K562 (cell line): ENCODE measurements around the gene ATP13A2. TPM values are rescaled to one million over a fixed set of nuclear protein-coding genes. Genes with fewer than 3 reads are reported as not detected.

Source experiments
- ATAC-seq: fragments of 200-7000 bp; cut with Tn5 transposase; 3 replicates; pipeline ENCODE4 v1.9.1; 2020; ENCODE audit warnings: moderate library complexity
- BruUV-seq: library from RNA; stranded (reverse); fragments of 400-500 nt; replicated peaks from 2 replicates; lab custom pipeline; 2021; lab: Mats Ljungman, UMichigan
- CTCF ChIA-PET: fragments of 300-600 bp; formaldehyde crosslinking; extraction: SDS; loops from one replicate; lab custom pipeline; 2021; ENCODE audit warnings: low intra/inter-chr PET ratio; lab: Yijun Ruan, JAX
- POLR2A ChIA-PET: fragments of 300-600, 350-650 bp; sonication (Branson Sonifier 250); formaldehyde crosslinking; extraction: SDS; loops from one replicate; lab custom pipeline; 2021; ENCODE audit warnings: antibody characterized with exemption, inconsistent platforms; lab: Yijun Ruan, JAX
- DNase-seq, 4 experiments: peaks; one replicate each; pipeline versions ENCODE4 v3.0.0 to v3.0.0-alpha.2; 2011 to 2018; ENCODE audit warnings: low spot score in 3 of 4, mixed read lengths in 3 of 4; ENCODE audit errors: extremely low read depth in 1 of 4
- FAIRE-seq: peaks from 2 replicates; lab custom pipeline; 2011; peaks lifted over from hg19 to GRCh38; lab: Jason Lieb, UNC
- H2AFZ ChIP-seq: 2 replicates; pipeline ENCODE4 v1.6.0; 2011; ENCODE audit warnings: low read depth, low read length, control low read depth, inconsistent platforms
- H3K27ac ChIP-seq: fragments of 200-600 bp; 3 replicates; pipeline ENCODE4 v1.8.0; 2011; ENCODE audit warnings: low read depth, mild to moderate bottlenecking, control low read depth, inconsistent platforms, low read length, moderate library complexity, mixed read lengths; ENCODE audit errors: extremely low read depth
- H3K27me3 ChIP-seq, 2 experiments: fragments of 300-600 bp in 1 of 2; 2 replicates in 1 of 2; 3 replicates in 1 of 2; pipeline versions ENCODE4 v1.6.0 to v1.8.0; 2011; ENCODE audit warnings: inconsistent platforms in 2 of 2, low read length in 2 of 2, mild to moderate bottlenecking in 1 of 2, mixed read lengths in 1 of 2, moderate library complexity in 1 of 2; ENCODE audit not compliant: control insufficient read depth in 2 of 2, insufficient read depth in 2 of 2
- H3K36me3 ChIP-seq: fragments of 300-600 bp; 3 replicates; pipeline ENCODE4 v1.8.0; 2011; ENCODE audit warnings: mild to moderate bottlenecking, low read length, inconsistent platforms; ENCODE audit not compliant: control insufficient read depth, insufficient read depth
- H3K4me1 ChIP-seq, 2 experiments: fragments of 200-600 bp in 1 of 2; replicated peaks in 1 of 2; 2 replicates in 1 of 2; 3 replicates in 1 of 2; pipeline versions ENCODE4 v1.5.1 to v1.8.0; 2011; ENCODE audit warnings: inconsistent platforms in 2 of 2, low read length in 2 of 2, mild to moderate bottlenecking in 1 of 2, mixed read lengths in 1 of 2, moderate library complexity in 1 of 2; ENCODE audit not compliant: control insufficient read depth in 2 of 2, insufficient read depth in 2 of 2
- H3K4me2 ChIP-seq: 2 replicates; pipeline ENCODE4 v1.6.1; 2011; ENCODE audit warnings: low read length, control low read depth, inconsistent platforms, mixed read lengths; ENCODE audit not compliant: insufficient read depth
- H3K4me3 ChIP-seq: fragments of 200-600 bp; sonication (generic), shearing (Covaris generic); 2 replicates; pipeline ENCODE4 v1.5.1; 2016; ENCODE audit warnings: control low read depth, inconsistent platforms
- H3K79me2 ChIP-seq: fragments of 200-600 bp; 3 replicates; pipeline ENCODE4 v1.8.0; 2011; ENCODE audit warnings: low read length, inconsistent platforms; ENCODE audit not compliant: control insufficient read depth, insufficient read depth
- H3K9ac ChIP-seq, 2 experiments: 2 replicates each; pipeline versions ENCODE4 v1.6.0 to v1.6.1; 2011; ENCODE audit warnings: low read depth in 2 of 2, low read length in 2 of 2, control low read depth in 1 of 2, inconsistent platforms in 1 of 2, mild to moderate bottlenecking in 1 of 2, mixed read lengths in 1 of 2; ENCODE audit not compliant: insufficient read depth in 1 of 2
- H3K9me1 ChIP-seq: one replicate; pipeline ENCODE4 v1.6.0; 2011; ENCODE audit warnings: inconsistent platforms, mild to moderate bottlenecking, low read length, moderate library complexity; ENCODE audit not compliant: control insufficient read depth, insufficient read depth
- H3K9me3 ChIP-seq: replicated peaks from 2 replicates; pipeline ENCODE4 v1.5.1; 2011; ENCODE audit warnings: low read depth, low read length, inconsistent platforms; ENCODE audit not compliant: control insufficient read depth, insufficient read depth
- H4K20me1 ChIP-seq: replicated peaks from 2 replicates; pipeline ENCODE4 v1.6.1; 2011; ENCODE audit warnings: low read length, inconsistent platforms, mixed read lengths; ENCODE audit not compliant: control insufficient read depth, insufficient read depth
- FOSL1 ChIP-seq: fragments of 200-800 bp; sonication (Bioruptor generic); conservative IDR thresholded peaks from 2 replicates; pipeline ENCODE4 v1.6.1; 2016; ENCODE audit warnings: missing genetic modification characterization, missing compliant biosample characterization
- NELFE ChIP-seq: IDR thresholded peaks from 2 replicates; pipeline ENCODE4 v1.6.1; 2011; ENCODE audit warnings: mild to moderate bottlenecking; ENCODE audit not compliant: insufficient read depth, insufficient read length
- SMAD1 ChIP-seq: fragments of 150-350 bp; IDR thresholded peaks from 2 replicates; pipeline ENCODE4 v1.6.1; 2014; ENCODE audit warnings: low read length, low read depth; ENCODE audit not compliant: partially characterized antibody
- SP2 ChIP-seq: IDR thresholded peaks from 2 replicates; pipeline ENCODE4 v1.6.1; 2011; ENCODE audit warnings: mild to moderate bottlenecking, low read depth, low read length, moderate library complexity; ENCODE audit not compliant: poor library complexity, severe bottlenecking; ENCODE audit errors: extremely low read depth
- WGBS: fragments of 100-300 bp; shearing (Covaris generic); methylation state at CpG from one replicate; pipeline ENCODE4 v1.1.6; 2016; ENCODE audit warnings: low coverage, mixed read lengths; ENCODE audit not compliant: insufficient coverage; ENCODE audit errors: missing lambda C conversion rate; 5-methylcytosine and 5-hydroxymethylcytosine counted together
- in situ Hi-C: fragments of 300-500 bp; cut with MboI; formaldehyde crosslinking; loops from 4 replicates; pipeline ENCODE4 v1.15.0; 2018; ENCODE audit warnings: inconsistent platforms, mixed read lengths
- intact Hi-C: fragments of 100-400 bp; cut with micrococcal nuclease; formaldehyde crosslinking; loops from 2 replicates; pipeline ENCODE4 v1.14.2; 2022
- polyA plus RNA-seq, 8 experiments: library from polyadenylated mRNA; depleted of rRNA in 4 of 8; stranded (reverse) in 5 of 8; unstranded in 3 of 8; fragments of >200 nt; fragmentation: Nextera tagmentation in 2 of 8; fragmentation: Illumina TruSeq in 1 of 8; extraction: Ambion mirVana in 2 of 8; extraction: Trizol in 1 of 8; gene quantifications; 2 replicates each; pipeline versions ENCODE4 v1.2.1 to v1.2.3, GENCODE V29; 2011 to 2014; ENCODE audit warnings: inconsistent platforms in 1 of 8, missing spikeins in 1 of 8
- total RNA-seq, 7 experiments: library from RNA; depleted of rRNA in 6 of 7; stranded (reverse); fragments of >200 nt in 6 of 7; fragmentation: Illumina TruSeq in 2 of 7; extraction: Trizol in 2 of 7; gene quantifications; 2 replicates each; pipeline versions ENCODE4 v1.2.1 to v1.2.3, GENCODE V29; 2011 to 2021; ENCODE audit warnings: low replicate concordance in 1 of 7
- TF ChIP-seq, protein P1 (sequence below): fragments of 450-650 bp; IDR thresholded peaks from 2 replicates; pipeline ENCODE4 v1.7.0; 2016; ENCODE audit warnings: borderline replicate concordance
- TF ChIP-seq, protein P2 (sequence below): fragments of 450-650 bp; formaldehyde crosslinking; IDR thresholded peaks from 2 replicates; pipeline ENCODE4 v1.4.0; 2020; ENCODE audit warnings: mild to moderate bottlenecking, moderate library complexity
- TF ChIP-seq, protein P3 (sequence below), 2 experiments: fragments of 450-650 bp; IDR thresholded peaks; 2 replicates each; pipeline ENCODE4 v1.6.1; 2016; ENCODE audit warnings: mild to moderate bottlenecking in 2 of 2, borderline replicate concordance in 1 of 2, low read depth in 1 of 2, moderate library complexity in 1 of 2

ATP13A2 gene
- total and polyA plus RNA-seq, 9 of the 15 experiments (the other 6 are each of a cell fraction or from before 2014, with no cell fraction given), result 0.36 to 56.3 (median 16.3) TPM

DNA sequence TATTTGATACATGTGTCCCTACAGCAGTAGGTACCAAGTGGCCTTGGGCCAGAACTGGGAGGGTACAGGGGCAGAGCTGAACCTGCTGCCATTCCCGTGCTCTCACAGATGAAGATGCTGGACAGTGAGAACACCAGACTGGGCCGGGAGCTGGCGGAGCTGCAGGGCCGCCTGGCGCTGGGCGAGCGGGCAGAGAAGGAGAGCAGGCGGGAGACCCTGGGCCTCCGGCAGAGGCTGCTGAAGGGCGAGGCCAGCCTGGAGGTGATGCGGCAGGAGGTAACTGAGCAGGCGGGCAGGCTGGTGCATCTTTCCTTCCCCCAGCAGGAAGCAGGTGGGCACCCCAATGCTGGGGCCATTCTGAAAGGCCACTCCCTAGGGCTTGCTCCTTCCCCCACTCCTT lies 53.3 kb downstream of the ATP13A2 start:
- in situ Hi-C loops (loop anchor here (5.0 kb wide), 1 partner anchor 94 kb away; the partner anchor contains the start of gene SDHB), intact Hi-C loops (no loop called here)
- Histone ChIP-seq H3K27me3 (peaks cover 15 to 32% of the 10 kb centered on the region in 2 experiments; a peak in 4 of 5 replicates), H3K4me1 (peaks cover 0 to 33% of the 10 kb centered on the region in 2 experiments; a peak in 2 of 5 replicates), H3K4me3 (no peak overlapping the region), H3K27ac (no peak overlapping the region), H3K9me3 (no peaks in the 10 kb centered on the region), H3K9me1 (no peaks in the 10 kb centered on the region), H4K20me1 (peaks cover 16% of the 10 kb centered on the region; the same call in 1 of the 2 replicates), H3K9ac (no peak overlapping the region), H3K79me2 (no peaks in the 10 kb centered on the region), H2AFZ (no peak overlapping the region), H3K4me2 (no peak overlapping the region), H3K36me3 (no peaks in the 10 kb centered on the region)
- DNase-seq (no peak), FAIRE-seq (no peak), ATAC-seq (no peak)
- ChIA-PET POLR2A (no interaction called here), CTCF (no interaction called here)
- TF ChIP-seq, protein P1, sequence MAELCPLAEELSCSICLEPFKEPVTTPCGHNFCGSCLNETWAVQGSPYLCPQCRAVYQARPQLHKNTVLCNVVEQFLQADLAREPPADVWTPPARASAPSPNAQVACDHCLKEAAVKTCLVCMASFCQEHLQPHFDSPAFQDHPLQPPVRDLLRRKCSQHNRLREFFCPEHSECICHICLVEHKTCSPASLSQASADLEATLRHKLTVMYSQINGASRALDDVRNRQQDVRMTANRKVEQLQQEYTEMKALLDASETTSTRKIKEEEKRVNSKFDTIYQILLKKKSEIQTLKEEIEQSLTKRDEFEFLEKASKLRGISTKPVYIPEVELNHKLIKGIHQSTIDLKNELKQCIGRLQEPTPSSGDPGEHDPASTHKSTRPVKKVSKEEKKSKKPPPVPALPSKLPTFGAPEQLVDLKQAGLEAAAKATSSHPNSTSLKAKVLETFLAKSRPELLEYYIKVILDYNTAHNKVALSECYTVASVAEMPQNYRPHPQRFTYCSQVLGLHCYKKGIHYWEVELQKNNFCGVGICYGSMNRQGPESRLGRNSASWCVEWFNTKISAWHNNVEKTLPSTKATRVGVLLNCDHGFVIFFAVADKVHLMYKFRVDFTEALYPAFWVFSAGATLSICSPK, result no peak
- no peak for TF ChIP-seq FOSL1 (tag)
- TF ChIP-seq, protein P2, sequence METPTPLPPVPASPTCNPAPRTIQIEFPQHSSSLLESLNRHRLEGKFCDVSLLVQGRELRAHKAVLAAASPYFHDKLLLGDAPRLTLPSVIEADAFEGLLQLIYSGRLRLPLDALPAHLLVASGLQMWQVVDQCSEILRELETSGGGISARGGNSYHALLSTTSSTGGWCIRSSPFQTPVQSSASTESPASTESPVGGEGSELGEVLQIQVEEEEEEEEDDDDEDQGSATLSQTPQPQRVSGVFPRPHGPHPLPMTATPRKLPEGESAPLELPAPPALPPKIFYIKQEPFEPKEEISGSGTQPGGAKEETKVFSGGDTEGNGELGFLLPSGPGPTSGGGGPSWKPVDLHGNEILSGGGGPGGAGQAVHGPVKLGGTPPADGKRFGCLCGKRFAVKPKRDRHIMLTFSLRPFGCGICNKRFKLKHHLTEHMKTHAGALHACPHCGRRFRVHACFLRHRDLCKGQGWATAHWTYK (CRISPR knock-in tag), result no peak
- no peak for TF ChIP-seq NELFE
- TF ChIP-seq SP2, result no peak
- TF ChIP-seq, protein P3, sequence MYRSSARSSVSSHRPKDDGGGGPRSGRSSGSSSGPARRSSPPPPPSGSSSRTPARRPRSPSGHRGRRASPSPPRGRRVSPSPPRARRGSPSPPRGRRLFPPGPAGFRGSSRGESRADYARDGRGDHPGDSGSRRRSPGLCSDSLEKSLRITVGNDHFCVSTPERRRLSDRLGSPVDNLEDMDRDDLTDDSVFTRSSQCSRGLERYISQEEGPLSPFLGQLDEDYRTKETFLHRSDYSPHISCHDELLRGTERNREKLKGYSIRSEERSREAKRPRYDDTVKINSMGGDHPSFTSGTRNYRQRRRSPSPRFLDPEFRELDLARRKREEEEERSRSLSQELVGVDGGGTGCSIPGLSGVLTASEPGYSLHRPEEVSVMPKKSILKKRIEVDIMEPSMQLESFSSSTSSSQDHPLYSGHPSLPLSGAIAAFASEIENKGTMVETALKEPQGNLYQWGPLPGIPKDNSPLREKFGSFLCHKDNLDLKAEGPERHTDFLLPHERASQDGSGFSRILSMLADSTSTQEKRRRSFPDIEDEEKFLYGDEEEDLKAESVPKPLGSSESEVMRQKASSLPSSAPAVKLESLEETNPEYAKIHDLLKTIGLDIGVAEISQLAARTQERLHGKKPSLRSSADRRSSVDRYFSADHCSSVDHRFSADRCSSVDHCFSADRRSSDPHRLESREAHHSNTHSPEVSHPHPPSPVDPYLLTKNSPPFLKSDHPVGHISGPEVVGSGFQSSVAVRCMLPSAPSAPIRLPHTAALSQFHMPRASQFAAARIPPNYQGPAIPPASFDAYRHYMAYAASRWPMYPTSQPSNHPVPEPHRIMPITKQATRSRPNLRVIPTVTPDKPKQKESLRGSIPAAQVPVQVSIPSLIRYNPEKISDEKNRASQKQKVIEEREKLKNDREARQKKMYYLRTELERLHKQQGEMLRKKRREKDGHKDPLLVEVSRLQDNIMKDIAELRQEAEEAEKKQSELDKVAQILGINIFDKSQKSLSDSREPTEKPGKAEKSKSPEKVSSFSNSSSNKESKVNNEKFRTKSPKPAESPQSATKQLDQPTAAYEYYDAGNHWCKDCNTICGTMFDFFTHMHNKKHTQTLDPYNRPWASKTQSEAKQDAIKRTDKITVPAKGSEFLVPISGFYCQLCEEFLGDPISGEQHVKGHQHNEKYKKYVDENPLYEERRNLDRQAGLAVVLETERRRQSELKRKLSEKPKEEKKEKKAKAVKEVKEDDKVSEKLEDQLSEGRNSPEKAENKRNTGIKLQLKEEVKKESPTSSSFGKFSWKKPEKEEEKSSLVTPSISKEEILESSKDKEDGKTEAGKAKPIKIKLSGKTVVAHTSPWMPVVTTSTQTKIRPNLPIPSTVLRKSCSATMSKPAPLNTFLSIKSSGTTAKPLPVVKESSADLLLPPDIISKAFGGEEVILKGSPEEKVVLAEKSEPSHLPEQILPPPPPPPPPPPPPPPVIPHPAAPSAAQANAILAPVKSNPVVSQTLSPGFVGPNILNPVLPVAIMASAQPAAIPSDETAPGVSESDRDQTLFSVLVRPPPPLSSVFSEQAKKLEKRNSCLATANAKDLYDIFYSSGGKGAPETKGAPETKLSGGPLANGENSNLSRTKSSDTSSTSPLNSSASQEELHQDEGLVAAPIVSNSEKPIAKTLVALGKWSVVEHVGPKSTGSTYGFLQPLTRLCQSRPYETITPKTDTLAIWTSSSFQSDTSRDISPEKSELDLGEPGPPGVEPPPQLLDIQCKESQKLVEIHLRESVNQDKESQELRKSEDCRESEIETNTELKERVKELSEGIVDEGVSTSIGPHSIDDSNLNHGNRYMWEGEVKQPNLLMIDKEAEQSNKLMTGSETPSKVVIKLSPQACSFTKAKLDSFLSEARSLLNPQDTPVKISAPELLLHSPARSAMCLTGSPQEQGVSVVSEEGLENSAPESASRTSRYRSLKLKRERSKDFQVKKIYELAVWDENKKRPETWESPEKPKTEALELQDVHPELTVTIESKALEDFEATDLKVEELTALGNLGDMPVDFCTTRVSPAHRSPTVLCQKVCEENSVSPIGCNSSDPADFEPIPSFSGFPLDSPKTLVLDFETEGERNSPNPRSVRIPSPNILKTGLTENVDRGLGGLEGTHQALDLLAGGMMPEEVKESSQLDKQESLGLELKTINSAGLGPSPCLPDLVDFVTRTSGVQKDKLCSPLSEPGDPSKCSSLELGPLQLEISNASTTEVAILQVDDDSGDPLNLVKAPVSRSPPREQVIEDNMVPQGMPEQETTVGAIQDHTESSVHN (IDR thresholded peaks at IDR 0.05; ENCODE audit: borderline replicate concordance in 1 of 2, low read depth in 1 of 2), result no peak
- TF ChIP-seq SMAD1, result no peak
- 64% methylated on average over 12 of the region's 12 CpGs for WGBS
- BruUV-seq, result no TSS peak
